DMS79 (cell line): Measurements from ENCODE around the gene BMP6.

Experiments used
- DNase-seq: peaks from one replicate; lab custom pipeline; 2025; lab: John Stamatoyannopoulos, UW

Gene BMP6

DNA sequence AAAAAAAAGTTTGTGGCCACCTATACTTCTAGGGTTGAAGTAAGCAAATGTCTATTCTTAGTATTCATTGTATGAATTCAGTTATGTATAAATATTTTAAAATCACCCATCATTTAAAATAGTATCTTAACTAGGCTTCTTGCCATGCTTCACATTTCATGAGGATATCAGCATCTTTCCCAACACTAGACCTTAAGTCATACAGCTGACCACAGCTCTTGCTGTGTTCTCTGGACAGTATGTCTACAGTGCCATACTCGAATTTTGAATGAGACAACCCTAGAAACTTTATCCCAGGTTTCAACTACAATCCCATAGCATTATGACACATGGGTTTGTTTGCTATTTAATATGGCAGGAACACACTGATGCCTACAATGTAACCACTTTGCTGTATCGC is 179.5 kb downstream of the BMP6 start:
- no peak for DNase-seq

DNA sequence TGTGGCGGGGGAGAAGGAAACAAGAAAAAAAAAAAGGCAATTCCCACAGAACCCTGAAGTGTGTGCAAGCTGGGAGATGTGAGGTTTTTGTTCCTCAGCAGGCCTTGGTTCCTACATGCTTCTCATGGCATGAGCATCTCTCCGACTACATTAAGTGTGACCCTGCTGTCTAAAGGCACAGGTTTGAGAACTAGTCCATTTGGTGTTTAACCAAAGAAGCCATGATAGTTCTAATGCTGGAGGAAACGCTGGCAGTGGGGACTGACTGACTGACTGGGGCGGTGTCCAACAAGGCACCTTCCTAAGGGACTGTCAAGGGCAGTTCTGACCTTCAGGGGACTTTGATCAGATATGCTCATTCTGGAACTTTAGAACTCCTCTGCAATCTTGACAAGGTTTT is 180.8 kb downstream of the BMP6 start:
- DNase-seq, result no peak

DNA sequence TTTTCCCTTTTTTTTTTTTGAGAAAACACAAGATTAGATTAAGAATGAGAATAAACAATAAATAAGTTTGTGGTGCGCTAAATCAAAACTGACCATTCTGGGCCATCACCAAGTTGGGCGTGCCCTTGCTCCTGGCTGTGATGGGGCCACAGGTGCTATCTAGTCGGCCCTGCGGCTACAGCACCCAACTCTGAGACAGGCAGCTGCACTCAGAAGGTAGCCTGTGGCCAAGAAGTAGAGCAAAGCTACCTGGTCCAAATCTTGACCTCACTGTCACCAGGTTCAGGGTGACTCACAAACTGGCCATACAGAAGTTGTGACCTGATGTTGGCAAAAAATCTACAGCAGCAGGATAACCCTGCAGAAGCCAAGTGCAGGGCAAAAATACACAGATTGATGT is 181.3 kb downstream of the BMP6 start:
- no peak for DNase-seq

GRCh38 chr6:7909323-7910276 is 183.7 kb downstream of the BMP6 start:
- DNase-seq, result no peak

DNA sequence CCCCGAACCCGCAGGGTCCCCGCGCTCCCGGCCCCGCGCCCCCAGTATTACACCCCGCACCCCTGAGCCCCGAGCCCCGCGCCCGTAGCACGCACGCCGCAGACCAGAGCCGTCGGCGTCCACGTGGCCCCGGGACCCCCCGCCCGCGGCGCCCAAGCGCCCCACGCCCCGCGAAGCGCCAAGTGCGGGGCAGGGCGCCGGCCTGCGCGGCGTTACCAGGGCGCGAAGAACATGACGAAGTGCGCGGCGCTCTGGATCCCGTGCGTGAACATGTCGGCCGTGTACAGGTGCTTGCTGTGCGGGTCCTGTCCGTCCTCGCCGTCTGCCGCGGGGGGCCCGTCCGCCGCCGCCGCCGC is 184.4 kb downstream of the BMP6 start:
- no peak for DNase-seq

- DNase-seq, result no peak
Measured at GRCh38 chr6:7910654-7911344, 184.9 kb downstream of the BMP6 start, which contains the start of gene TXNDC5. TXNDC5 (minus strand) TSS chr6:7910788; CDS start chr6:7910776, 12 bp downstream.

- DNase-seq, result no peak
Measured at GRCh38 chr6:7911345-7911725, 185.4 kb downstream of the BMP6 start.

DNA sequence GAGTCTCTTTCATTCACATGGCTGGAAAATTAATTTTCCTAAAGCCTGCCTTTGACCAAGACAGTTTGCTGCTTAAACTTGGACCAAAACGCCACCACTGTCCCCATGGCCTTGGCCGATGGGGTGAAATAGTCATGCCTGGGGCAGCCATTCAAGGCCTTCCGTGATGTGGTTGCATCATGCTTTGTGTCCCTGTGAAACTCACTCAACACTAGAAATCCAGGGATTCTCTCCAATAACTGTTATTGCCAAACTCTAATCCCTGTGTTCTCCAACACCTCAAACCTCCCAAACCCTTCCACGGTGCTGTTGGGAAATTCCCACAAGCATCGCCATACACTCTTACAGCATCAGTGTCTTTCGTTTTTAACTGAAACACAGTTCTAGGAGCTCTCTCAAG is 186.1 kb downstream of the BMP6 start:
- no peak for DNase-seq

GRCh38 chr6:7912736-7913517 is 187.0 kb downstream of the BMP6 start:
- DNase-seq, result no peak

- no peak for DNase-seq
Measured at GRCh38 chr6:7914311-7914710, 188.4 kb downstream of the BMP6 start.

GRCh38 chr6:7914991-7915789 is 189.3 kb downstream of the BMP6 start:
- DNase-seq, result no peak

DNA sequence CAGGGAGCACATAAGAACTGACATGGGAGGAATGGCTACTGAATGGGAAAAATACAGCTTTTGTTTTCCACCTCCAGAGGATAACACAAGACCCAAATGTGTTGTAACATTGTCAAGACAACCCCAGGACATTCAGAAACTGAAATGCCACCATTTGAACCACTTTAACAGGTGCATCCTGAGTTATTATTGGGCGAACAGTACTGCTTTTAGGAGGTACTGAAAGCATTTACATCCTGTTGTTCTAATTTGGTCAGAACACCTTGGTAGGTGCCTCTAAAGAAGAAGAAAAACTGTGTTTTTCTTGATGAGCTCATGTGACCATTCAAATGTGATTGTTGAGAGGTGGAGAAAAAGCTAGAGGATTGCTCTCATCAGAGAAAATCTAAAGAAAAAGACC is 191.1 kb downstream of the BMP6 start:
- no peak for DNase-seq

GRCh38 chr6:7917729-7918128 is 191.8 kb downstream of the BMP6 start:
- no peak for DNase-seq

GRCh38 chr6:7918403-7918802 is 192.5 kb downstream of the BMP6 start:
- no peak for DNase-seq

DNA sequence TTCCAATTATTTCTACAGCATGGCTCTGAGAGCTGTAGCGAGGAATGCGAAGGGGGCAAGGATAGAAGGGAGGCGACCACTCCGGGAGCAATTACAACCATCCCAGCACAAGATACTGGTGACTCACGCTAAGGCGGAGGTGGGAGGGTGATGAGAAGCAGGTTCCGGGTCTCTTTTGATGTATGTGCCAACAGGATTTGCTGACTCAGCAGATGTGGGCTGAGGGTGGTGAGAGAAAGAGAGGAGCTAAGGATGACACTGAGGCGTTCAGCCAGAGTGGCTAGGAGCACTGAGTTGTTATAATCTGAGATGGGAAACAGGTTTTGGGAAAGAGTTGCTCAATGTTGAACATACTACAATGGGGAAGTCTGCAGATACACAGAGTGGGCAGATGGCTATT is 194.0 kb downstream of the BMP6 start:
- DNase-seq, result no peak

DNA sequence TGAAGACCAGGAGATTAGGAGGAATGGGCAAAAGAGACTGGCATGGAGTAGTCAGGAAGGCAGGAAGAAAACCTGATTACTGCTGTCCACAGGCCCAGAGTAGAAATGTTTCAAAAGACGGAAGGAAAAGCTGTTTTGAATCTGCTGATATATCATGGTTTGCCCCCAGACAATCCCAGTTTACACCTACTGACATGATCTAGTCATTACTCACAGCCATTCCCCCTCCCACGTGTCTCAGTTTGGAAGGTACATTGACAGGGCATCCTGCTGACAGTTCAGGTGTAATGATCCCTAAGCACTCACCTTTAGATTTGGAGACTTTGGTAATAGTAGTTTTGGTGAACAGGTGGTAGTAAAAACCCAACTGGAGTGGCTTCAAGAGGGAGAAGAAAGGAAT is 194.5 kb downstream of the BMP6 start:
- no peak for DNase-seq

- DNase-seq, result no peak
Measured at GRCh38 chr6:7921046-7921445, 195.1 kb downstream of the BMP6 start.

DNA sequence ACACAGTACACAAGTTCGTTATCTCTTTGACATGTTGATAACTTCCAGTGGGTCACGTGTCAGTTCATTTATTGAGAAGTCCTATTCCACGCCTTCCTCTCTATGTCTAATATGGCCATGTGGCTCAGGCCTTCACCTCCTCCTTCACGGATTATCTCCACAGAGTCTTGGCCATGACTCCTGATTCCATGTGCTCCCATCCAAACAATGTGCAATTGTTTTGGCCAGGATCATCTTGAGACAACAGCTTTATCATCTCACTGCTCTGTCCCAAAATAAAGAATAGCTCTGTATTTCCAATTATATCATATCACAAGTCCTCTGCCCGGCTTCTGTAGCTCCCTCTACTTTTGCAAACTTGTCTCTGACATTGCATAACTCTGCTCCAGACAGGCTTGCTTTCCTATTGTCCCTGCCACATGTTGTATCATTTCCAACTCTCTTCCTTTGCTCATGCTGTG is 195.8 kb downstream of the BMP6 start:
- DNase-seq, result no peak

DNA sequence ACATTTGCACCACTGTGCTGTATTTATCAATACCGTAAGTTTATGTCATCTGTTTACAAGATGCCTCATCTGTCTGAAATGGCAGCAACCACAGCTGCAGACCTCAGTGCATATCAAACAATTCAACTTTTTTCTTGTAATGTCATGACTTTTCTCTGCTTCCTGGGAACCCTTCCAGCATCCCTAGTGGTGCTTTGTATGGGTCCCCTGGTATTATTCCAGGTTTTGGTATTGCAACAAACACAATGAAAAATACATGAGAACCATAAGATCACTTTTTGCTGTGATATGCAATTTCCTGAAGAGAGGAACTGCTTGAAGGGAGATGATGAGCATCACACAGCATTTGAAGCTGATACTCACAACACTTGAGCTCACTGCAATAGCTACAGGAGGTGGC is 196.7 kb downstream of the BMP6 start:
- no peak for DNase-seq

- no peak for DNase-seq
Measured at GRCh38 chr6:7924867-7925266, 199.0 kb downstream of the BMP6 start.
